Measurements from ENCODE around the gene SMAGP. TPM values are rescaled to one million over a fixed set of nuclear protein-coding genes. Genes with fewer than 3 reads are reported as not detected.
"Not testable (repeated sequence)": the region's sequence is repeated elsewhere in the genome, so short reads cannot be mapped to it uniquely, and the experiment has no call there.

The SMAGP gene
- total and polyA plus RNA-seq, 4 donors = 2.4 to 6.4 (median 4.2) TPM

DNA sequence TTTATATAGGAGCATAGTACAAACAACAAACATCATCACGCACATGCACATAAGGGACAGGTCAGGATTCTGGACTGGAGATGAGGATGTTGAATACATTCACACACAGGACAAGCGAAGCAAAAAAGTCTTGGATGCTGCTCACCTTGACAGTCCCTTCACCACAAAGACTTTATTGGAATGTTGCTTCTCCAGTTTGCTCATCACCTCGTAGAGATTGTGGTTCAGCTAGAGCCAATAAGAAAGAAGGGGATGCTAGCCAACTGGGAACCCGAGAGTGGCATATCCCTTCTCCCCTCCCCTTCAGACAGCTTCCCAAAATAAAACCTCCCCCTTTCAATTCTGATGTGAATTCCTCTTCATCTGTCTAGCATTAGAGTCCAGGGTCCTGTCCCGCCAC, 25.4 kb upstream of the SMAGP start:
- H3K9me3 ChIP-seq (ENCODE audit: control insufficient read depth in 4 of 4, low read length in 3 of 4) = no peaks in the 10 kb centered on the region
- no peaks in the 10 kb centered on the region for H3K27me3 ChIP-seq (ENCODE audit: control insufficient read depth in 4 of 4, insufficient read depth in 4 of 4, low read length in 3 of 4)
- H3K27ac ChIP-seq (ENCODE audit: low read depth in 1 of 2, low read length in 2 of 2) = no peak overlapping the region
- H3K9ac ChIP-seq (ENCODE audit: low read depth in 1 of 2, low read length in 2 of 2) = no peak overlapping the region
- H3K4me1 ChIP-seq (ENCODE audit: control insufficient read depth in 4 of 4, insufficient read depth in 4 of 4, low read length in 3 of 4) = no peaks in the 10 kb centered on the region
- H3K4me3 ChIP-seq (ENCODE audit: low read depth in 1 of 3, low read length in 3 of 3) = no peak overlapping the region
- DNase-seq (ENCODE audit: low spot score) = no peak
- 85% methylated on average over 5 of the region's 5 CpGs for WGBS
- TF ChIP-seq, protein P1, sequence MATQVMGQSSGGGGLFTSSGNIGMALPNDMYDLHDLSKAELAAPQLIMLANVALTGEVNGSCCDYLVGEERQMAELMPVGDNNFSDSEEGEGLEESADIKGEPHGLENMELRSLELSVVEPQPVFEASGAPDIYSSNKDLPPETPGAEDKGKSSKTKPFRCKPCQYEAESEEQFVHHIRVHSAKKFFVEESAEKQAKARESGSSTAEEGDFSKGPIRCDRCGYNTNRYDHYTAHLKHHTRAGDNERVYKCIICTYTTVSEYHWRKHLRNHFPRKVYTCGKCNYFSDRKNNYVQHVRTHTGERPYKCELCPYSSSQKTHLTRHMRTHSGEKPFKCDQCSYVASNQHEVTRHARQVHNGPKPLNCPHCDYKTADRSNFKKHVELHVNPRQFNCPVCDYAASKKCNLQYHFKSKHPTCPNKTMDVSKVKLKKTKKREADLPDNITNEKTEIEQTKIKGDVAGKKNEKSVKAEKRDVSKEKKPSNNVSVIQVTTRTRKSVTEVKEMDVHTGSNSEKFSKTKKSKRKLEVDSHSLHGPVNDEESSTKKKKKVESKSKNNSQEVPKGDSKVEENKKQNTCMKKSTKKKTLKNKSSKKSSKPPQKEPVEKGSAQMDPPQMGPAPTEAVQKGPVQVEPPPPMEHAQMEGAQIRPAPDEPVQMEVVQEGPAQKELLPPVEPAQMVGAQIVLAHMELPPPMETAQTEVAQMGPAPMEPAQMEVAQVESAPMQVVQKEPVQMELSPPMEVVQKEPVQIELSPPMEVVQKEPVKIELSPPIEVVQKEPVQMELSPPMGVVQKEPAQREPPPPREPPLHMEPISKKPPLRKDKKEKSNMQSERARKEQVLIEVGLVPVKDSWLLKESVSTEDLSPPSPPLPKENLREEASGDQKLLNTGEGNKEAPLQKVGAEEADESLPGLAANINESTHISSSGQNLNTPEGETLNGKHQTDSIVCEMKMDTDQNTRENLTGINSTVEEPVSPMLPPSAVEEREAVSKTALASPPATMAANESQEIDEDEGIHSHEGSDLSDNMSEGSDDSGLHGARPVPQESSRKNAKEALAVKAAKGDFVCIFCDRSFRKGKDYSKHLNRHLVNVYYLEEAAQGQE (IDR thresholded peaks at IDR 0.05) = no peak
- TF ChIP-seq SP1 (IDR thresholded peaks at IDR 0.05) (no peak), JUND (IDR thresholded peaks at IDR 0.05) (no peak), FOXA1 (IDR thresholded peaks at IDR 0.05) (no peak), HNF4A (conservative IDR thresholded peaks at IDR 0.05) (no peak), RAD21 (IDR thresholded peaks at IDR 0.05) (no peak), TAF1 (conservative IDR thresholded peaks at IDR 0.05) (no peak), NR2F2 (IDR thresholded peaks at IDR 0.05) (no peak), RXRA (IDR thresholded peaks at IDR 0.05) (no peak), GABPA (IDR thresholded peaks at IDR 0.05 in 1 of 2, conservative IDR thresholded peaks at IDR 0.05 in 1 of 2) (no peak), YY1 (IDR thresholded peaks at IDR 0.05) (no peak), FOXA2 (IDR thresholded peaks at IDR 0.05) (no peak), HNF4G (IDR thresholded peaks at IDR 0.05) (no peak), EGR1 (IDR thresholded peaks at IDR 0.05; ENCODE audit: low read depth in 2 of 2) (no peak)
- TF ChIP-seq, protein P2, sequence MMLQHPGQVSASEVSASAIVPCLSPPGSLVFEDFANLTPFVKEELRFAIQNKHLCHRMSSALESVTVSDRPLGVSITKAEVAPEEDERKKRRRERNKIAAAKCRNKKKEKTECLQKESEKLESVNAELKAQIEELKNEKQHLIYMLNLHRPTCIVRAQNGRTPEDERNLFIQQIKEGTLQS (IDR thresholded peaks at IDR 0.05) = no peak
- TF ChIP-seq, protein P3, sequence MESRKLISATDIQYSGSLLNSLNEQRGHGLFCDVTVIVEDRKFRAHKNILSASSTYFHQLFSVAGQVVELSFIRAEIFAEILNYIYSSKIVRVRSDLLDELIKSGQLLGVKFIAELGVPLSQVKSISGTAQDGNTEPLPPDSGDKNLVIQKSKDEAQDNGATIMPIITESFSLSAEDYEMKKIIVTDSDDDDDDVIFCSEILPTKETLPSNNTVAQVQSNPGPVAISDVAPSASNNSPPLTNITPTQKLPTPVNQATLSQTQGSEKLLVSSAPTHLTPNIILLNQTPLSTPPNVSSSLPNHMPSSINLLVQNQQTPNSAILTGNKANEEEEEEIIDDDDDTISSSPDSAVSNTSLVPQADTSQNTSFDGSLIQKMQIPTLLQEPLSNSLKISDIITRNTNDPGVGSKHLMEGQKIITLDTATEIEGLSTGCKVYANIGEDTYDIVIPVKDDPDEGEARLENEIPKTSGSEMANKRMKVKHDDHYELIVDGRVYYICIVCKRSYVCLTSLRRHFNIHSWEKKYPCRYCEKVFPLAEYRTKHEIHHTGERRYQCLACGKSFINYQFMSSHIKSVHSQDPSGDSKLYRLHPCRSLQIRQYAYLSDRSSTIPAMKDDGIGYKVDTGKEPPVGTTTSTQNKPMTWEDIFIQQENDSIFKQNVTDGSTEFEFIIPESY (IDR thresholded peaks at IDR 0.05) = no peak
- TF ChIP-seq, protein P4, sequence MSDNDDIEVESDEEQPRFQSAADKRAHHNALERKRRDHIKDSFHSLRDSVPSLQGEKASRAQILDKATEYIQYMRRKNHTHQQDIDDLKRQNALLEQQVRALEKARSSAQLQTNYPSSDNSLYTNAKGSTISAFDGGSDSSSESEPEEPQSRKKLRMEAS (IDR thresholded peaks at IDR 0.05) = no peak
- TF ChIP-seq, protein P5, sequence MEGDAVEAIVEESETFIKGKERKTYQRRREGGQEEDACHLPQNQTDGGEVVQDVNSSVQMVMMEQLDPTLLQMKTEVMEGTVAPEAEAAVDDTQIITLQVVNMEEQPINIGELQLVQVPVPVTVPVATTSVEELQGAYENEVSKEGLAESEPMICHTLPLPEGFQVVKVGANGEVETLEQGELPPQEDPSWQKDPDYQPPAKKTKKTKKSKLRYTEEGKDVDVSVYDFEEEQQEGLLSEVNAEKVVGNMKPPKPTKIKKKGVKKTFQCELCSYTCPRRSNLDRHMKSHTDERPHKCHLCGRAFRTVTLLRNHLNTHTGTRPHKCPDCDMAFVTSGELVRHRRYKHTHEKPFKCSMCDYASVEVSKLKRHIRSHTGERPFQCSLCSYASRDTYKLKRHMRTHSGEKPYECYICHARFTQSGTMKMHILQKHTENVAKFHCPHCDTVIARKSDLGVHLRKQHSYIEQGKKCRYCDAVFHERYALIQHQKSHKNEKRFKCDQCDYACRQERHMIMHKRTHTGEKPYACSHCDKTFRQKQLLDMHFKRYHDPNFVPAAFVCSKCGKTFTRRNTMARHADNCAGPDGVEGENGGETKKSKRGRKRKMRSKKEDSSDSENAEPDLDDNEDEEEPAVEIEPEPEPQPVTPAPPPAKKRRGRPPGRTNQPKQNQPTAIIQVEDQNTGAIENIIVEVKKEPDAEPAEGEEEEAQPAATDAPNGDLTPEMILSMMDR (IDR thresholded peaks at IDR 0.05; ENCODE audit: low read depth, low read length, missing input control) = no peak
- H3K36me3 ChIP-seq (ENCODE audit: control insufficient read depth in 4 of 4, insufficient read depth in 3 of 4, low read depth in 1 of 4, low read length in 3 of 4) = no peaks in the 10 kb centered on the region

DNA sequence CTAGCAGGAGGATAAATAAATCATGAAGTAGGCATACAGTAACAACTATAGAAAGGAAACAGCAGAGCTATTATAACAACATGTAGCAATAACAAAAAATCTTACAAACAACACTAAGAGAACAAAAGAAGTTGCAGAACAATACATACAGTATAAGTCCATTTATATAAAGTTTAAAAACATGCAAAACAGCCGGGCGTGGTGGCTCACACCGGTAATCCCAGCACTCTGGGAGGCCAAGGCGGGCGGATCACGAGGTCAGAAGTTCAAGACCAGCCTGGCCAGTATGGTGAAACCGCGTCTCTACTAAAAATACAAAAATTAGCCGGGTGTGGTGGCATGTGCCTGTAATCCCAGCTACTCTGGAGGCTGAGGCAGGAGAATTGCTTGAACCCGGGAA, 23.9 kb upstream of the SMAGP start:
- not testable (repeated sequence) for H3K36me3 ChIP-seq (ENCODE audit: control insufficient read depth in 4 of 4, insufficient read depth in 3 of 4, low read depth in 1 of 4, low read length in 3 of 4); H3K4me3 ChIP-seq (ENCODE audit: low read depth in 1 of 3, low read length in 3 of 3); H3K4me1 ChIP-seq (ENCODE audit: control insufficient read depth in 4 of 4, insufficient read depth in 4 of 4, low read length in 3 of 4); H3K9me3 ChIP-seq (ENCODE audit: control insufficient read depth in 4 of 4, low read length in 3 of 4); H3K9ac ChIP-seq (ENCODE audit: low read depth in 1 of 2, low read length in 2 of 2); H3K27me3 ChIP-seq (ENCODE audit: control insufficient read depth in 4 of 4, insufficient read depth in 4 of 4, low read length in 3 of 4); H3K27ac ChIP-seq (ENCODE audit: low read depth in 1 of 2, low read length in 2 of 2); DNase-seq (ENCODE audit: low spot score)
- WGBS = 90% methylated on average over 10 of the region's 10 CpGs

Data from liver (tissue), 9 donors.